PC-3 (cell line): Measurements from ENCODE around the gene TAB3.
A peak's percentile ranks its signal among the peaks of the same experiment; 100 is the strongest.

ENCODE experiments used
- CTCF ChIP-seq: fragments of 300-600 bp; sonication (generic); conservative IDR thresholded peaks from 2 replicates; pipeline ENCODE4 v1.5.1; 2017; ENCODE audit warnings: antibody characterized with exemption, low read depth, mild to moderate bottlenecking, low read length
- EZH2 ChIP-seq: fragments of 300-600 bp; sonication (generic); IDR thresholded peaks from one replicate; pipeline ENCODE4 v1.6.1; 2017; ENCODE audit warnings: antibody characterized with exemption, mild to moderate bottlenecking, low read length; ENCODE audit not compliant: unreplicated experiment
- EZH2phosphoT487 ChIP-seq: fragments of 300-600 bp; sonication (generic); IDR thresholded peaks from 2 replicates; pipeline ENCODE4 v1.6.1; 2018; ENCODE audit warnings: mild to moderate bottlenecking, antibody characterized with exemption, low read length, borderline replicate concordance

DNA sequence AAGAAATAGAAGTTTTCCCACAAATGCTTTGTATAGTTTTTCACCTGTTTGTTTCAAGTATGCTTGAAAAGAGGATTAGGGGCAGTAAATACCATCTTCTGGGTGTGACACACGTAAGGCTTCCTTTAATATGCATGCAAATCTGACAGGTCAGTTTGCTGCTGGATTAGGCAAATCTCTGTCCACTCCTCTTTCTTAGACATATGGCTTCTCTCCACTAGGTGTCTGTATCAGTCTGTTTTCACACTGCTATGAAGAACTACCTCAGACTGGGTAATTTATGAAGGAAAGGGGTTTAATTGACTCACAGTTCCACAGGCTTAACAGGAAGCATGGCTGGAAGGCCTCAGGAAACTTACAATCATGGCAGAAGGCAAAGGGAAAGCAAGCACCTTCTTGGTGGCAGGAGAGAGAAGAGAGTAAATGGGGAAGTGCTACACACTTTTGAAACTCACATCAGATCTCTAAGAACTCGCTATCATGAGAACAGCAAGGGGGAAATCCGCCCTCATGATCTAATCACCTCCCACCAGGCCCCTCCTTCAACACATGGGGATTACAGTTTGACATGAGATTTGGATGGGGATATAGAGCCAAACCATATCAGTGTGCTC is 66.9 kb downstream of the TAB3 start:
- TF ChIP-seq CTCF, result peak; percentile 38; the same call in 1 of the 2 replicates
- no peak for TF ChIP-seq EZH2phosphoT487
- TF ChIP-seq EZH2, result no peak
